Neural progenitor cell (in vitro differentiated cells): ENCODE measurements around the gene C8B. TPM values are rescaled to one million over a fixed set of nuclear protein-coding genes. Genes with fewer than 3 reads are reported as not detected.

Source experiments
- DNase-seq: peaks from one replicate; pipeline ENCODE4 v3.0.0-alpha.2; 2016; ENCODE audit warnings: low spot score
- H2AFZ ChIP-seq: fragments of 200-600 bp; sonication (generic); replicated peaks from 2 replicates; pipeline ENCODE4 v1.6.1; 2016; ENCODE audit warnings: antibody characterized with exemption
- H3F3A ChIP-seq: fragments of 200-600 bp; sonication (generic); 2 replicates; pipeline ENCODE4 v1.6.1; 2016; ENCODE audit warnings: antibody characterized with exemption, low read depth
- H3K27ac ChIP-seq: fragments of 200-600 bp; sonication (generic); 2 replicates; pipeline ENCODE4 v1.5.1; 2016; ENCODE audit warnings: mild to moderate bottlenecking
- H3K27me3 ChIP-seq: fragments of 200-600 bp; sonication (generic); 2 replicates; pipeline ENCODE4 v1.6.1; 2016; ENCODE audit warnings: mild to moderate bottlenecking, moderate library complexity
- H3K36me3 ChIP-seq: fragments of 200-600 bp; sonication (generic); 2 replicates; pipeline ENCODE4 v1.5.1; 2016
- H3K4me1 ChIP-seq: fragments of 200-600 bp; sonication (generic); 2 replicates; pipeline ENCODE4 v1.6.1; 2016; ENCODE audit warnings: mixed run types
- H3K4me2 ChIP-seq: fragments of 200-600 bp; sonication (generic); 2 replicates; pipeline ENCODE4 v1.6.1; 2016
- H3K4me3 ChIP-seq: fragments of 200-600 bp; sonication (generic); 2 replicates; pipeline ENCODE4 v1.5.1; 2016
- H3K79me2 ChIP-seq: fragments of 200-600 bp; sonication (generic); 2 replicates; pipeline ENCODE4 v1.6.1; 2016; ENCODE audit warnings: low read depth
- H3K9ac ChIP-seq: fragments of 200-600 bp; sonication (generic); 2 replicates; pipeline ENCODE4 v1.6.1; 2016
- H3K9me3 ChIP-seq: fragments of 200-600 bp; sonication (generic); 2 replicates; pipeline ENCODE4 v1.5.1; 2016; ENCODE audit warnings: low read depth
- H4K20me1 ChIP-seq: fragments of 200-600 bp; sonication (generic); 2 replicates; pipeline ENCODE4 v1.6.1; 2016; ENCODE audit warnings: low read depth
- H3K27ac Mint-ChIP-seq: 3 replicates; pipeline ENCODE4 v1.8.0; 2021; ENCODE audit warnings: mixed read lengths
- H3K27me3 Mint-ChIP-seq: 2 replicates; pipeline ENCODE4 v1.8.0; 2022; ENCODE audit warnings: low read depth, mild to moderate bottlenecking, inconsistent platforms, moderate library complexity, mixed read lengths; ENCODE audit not compliant: insufficient read depth
- H3K36me3 Mint-ChIP-seq: 3 replicates; pipeline ENCODE4 v1.8.0; 2021; ENCODE audit warnings: mixed read lengths
- H3K4me1 Mint-ChIP-seq: 3 replicates; pipeline ENCODE4 v1.8.0; 2021; ENCODE audit warnings: mixed read lengths
- H3K4me3 Mint-ChIP-seq: 3 replicates; pipeline ENCODE4 v1.8.0; 2021; ENCODE audit warnings: mild to moderate bottlenecking, moderate library complexity, mixed read lengths
- H3K9me3 Mint-ChIP-seq: 3 replicates; pipeline ENCODE4 v1.8.0; 2020; ENCODE audit warnings: mixed read lengths
- CTCF ChIP-seq: fragments of 200-600 bp; sonication (generic); IDR thresholded peaks from 2 replicates; pipeline ENCODE4 v1.5.1; 2017; ENCODE audit warnings: antibody characterized with exemption, mild to moderate bottlenecking
- EZH2 ChIP-seq: fragments of 200-600 bp; sonication (generic); IDR thresholded peaks from 2 replicates; pipeline ENCODE4 v1.6.1; 2017; ENCODE audit warnings: antibody characterized with exemption, mild to moderate bottlenecking, moderate library complexity
- EZH2phosphoT487 ChIP-seq: fragments of 200-600 bp; sonication (generic); IDR thresholded peaks from 2 replicates; pipeline ENCODE4 v1.6.1; 2017; ENCODE audit warnings: antibody characterized with exemption
- total RNA-seq: library from RNA; depleted of rRNA; stranded (reverse); fragments of >200 nt; gene quantifications from 2 replicates; pipeline ENCODE4 v1.2.3, GENCODE V29; 2015; ENCODE audit warnings: low replicate concordance

The C8B gene
- total RNA-seq, 1 donor from 2014 or later = not detected

- Histone ChIP-seq H3K9ac (no peak overlapping the region), H3K4me1 (no peaks in the 10 kb centered on the region), H2AFZ (no peak overlapping the region), H3K4me3 (no peak overlapping the region), H3K9me3 (no peaks in the 10 kb centered on the region), H4K20me1 (no peaks in the 10 kb centered on the region), H3K36me3 (no peaks in the 10 kb centered on the region), H3K27ac (no peak overlapping the region), H3K79me2 (no peaks in the 10 kb centered on the region), H3K27me3 (no peaks in the 10 kb centered on the region), H3K4me2 (no peak overlapping the region), H3F3A (no peaks in the 10 kb centered on the region)
- TF ChIP-seq EZH2 (no peak), CTCF (no peak), EZH2phosphoT487 (no peak)
- H3K27ac Mint-ChIP-seq = no peak overlapping the region
- H3K4me3 Mint-ChIP-seq = no peak overlapping the region
- no peaks in the 10 kb centered on the region for H3K36me3 Mint-ChIP-seq
- peaks cover 2% of the 10 kb centered on the region for H3K27me3 Mint-ChIP-seq
- H3K9me3 Mint-ChIP-seq = no peaks in the 10 kb centered on the region
- no peak for DNase-seq
- peaks cover 4% of the 10 kb centered on the region for H3K4me1 Mint-ChIP-seq
These were observed 71.8 kb downstream of the C8B start for GRCh38 chr1:56894014-56894413.

- Mint-ChIP-seq H3K4me3 (no peak overlapping the region), H3K4me1 (no peaks in the 10 kb centered on the region), H3K36me3 (no peaks in the 10 kb centered on the region), H3K9me3 (peaks cover 2% of the 10 kb centered on the region), H3K27ac (no peak overlapping the region), H3K27me3 (peaks cover 2% of the 10 kb centered on the region)
- no peaks in the 10 kb centered on the region for H3K9me3 ChIP-seq
- H3K27ac ChIP-seq = no peak overlapping the region
- no peak overlapping the region for H3K4me3 ChIP-seq
- no peak for TF ChIP-seq CTCF
- no peak for TF ChIP-seq EZH2phosphoT487
- no peak for TF ChIP-seq EZH2
- no peaks in the 10 kb centered on the region for H3K79me2 ChIP-seq
- H3F3A ChIP-seq = no peaks in the 10 kb centered on the region
- no peaks in the 10 kb centered on the region for H3K27me3 ChIP-seq
- no peaks in the 10 kb centered on the region for H3K36me3 ChIP-seq
- no peak overlapping the region for H2AFZ ChIP-seq
- no peak overlapping the region for H3K9ac ChIP-seq
- H3K4me2 ChIP-seq = no peak overlapping the region
- H4K20me1 ChIP-seq = no peaks in the 10 kb centered on the region
- no peaks in the 10 kb centered on the region for H3K4me1 ChIP-seq
- DNase-seq = no peak
These were observed 75.6 kb downstream of the C8B start for GRCh38 chr1:56890229-56890628.

GRCh38 chr1:56881417-56881816 is 84.4 kb downstream of the C8B start:
- Histone ChIP-seq H4K20me1 (no peaks in the 10 kb centered on the region), H3K4me2 (no peak overlapping the region), H3K27me3 (no peaks in the 10 kb centered on the region), H3K9ac (no peak overlapping the region), H3K9me3 (no peaks in the 10 kb centered on the region), H3K4me3 (no peak overlapping the region), H3K79me2 (no peaks in the 10 kb centered on the region), H3K27ac (no peak overlapping the region), H3F3A (no peaks in the 10 kb centered on the region), H3K4me1 (no peaks in the 10 kb centered on the region), H2AFZ (peak overlapping the region; percentile 31), H3K36me3 (no peaks in the 10 kb centered on the region)
- H3K27me3 Mint-ChIP-seq = peaks cover 6% of the 10 kb centered on the region
- H3K4me3 Mint-ChIP-seq = no peak overlapping the region
- H3K4me1 Mint-ChIP-seq = no peaks in the 10 kb centered on the region
- no peak for TF ChIP-seq EZH2
- no peak for TF ChIP-seq EZH2phosphoT487
- no peak for TF ChIP-seq CTCF
- H3K36me3 Mint-ChIP-seq = no peaks in the 10 kb centered on the region
- no peak for DNase-seq
- H3K27ac Mint-ChIP-seq = no peak overlapping the region
- H3K9me3 Mint-ChIP-seq = no peaks in the 10 kb centered on the region
